Measurements from ENCODE around the gene ANAPC5.
A peak's percentile ranks its signal among the peaks of the same experiment; 100 is the strongest.
"Not testable (repeated sequence)": the region's sequence is repeated elsewhere in the genome, so short reads cannot be mapped to it uniquely, and the experiment has no call there.

The ANAPC5 gene

DNA sequence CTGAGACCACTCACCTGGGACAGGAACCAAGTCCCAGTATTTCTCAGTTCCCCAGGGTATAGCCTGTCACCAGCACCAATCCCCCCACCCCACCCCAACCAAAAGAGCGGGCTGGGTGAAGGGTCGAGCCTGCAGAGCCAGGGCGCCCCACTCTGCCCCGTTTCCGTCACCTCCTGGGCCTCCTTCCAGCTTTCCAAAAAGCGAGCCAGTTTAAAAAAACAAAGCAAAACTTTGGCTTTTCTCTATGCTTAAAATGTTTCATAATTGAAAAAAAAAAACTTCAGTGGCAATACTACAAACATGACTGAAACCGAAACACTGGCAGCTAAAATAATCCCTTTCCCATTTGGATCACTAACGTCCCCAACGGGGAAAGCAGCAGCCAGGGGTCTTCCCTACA, 63.2 kb downstream of the ANAPC5 start:
- DNase-seq (ENCODE audit: insufficient read length) (no peak), FAIRE-seq (peak; percentile 42)
- TF ChIP-seq POLR2A (IDR thresholded peaks at IDR 0.05; ENCODE audit: low read depth, low read length) (no peak), TAF1 (IDR thresholded peaks at IDR 0.05; ENCODE audit: borderline replicate concordance, low read depth, low read length) (no peak), POLR2AphosphoS5 (IDR thresholded peaks at IDR 0.05; ENCODE audit: low read depth, low read length) (no peak)

DNA sequence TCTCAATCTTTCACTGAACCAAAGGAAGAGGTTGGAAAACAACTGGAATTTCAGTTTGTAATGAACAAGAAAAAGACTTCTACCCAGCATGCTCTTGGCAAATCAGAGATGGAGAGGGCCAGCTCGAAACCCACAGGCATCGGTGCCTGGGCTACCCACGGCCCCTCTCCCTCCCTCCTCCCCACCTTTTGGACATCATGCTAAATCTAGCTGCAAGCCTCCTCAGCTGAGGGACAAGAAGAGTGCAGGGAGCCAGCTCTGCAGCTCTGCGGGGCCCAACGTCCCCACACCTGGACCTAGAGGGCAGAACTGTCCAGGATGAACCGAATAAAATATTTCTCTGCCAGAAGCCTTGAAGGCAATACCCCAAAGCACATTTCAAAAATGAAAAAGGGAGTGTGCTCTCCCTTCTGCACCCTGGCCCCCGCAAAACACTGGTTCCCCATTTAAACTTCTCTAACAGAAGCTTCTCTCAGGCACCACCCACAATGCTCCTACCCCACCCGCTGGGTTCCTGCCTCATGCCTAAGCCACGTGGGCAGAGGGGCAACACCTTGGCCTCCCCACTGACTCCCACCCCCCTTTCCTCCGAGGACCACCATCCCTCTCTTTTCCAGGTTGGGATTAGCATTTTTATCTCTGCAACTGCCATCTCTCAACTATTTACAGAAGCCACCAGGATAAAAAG, 63.9 kb downstream of the ANAPC5 start:
- no peak for TF ChIP-seq TAF1 (IDR thresholded peaks at IDR 0.05; ENCODE audit: borderline replicate concordance, low read depth, low read length)
- no peak for TF ChIP-seq POLR2AphosphoS5 (IDR thresholded peaks at IDR 0.05; ENCODE audit: low read depth, low read length)
- TF ChIP-seq POLR2A (IDR thresholded peaks at IDR 0.05; ENCODE audit: low read depth, low read length): 0 out of 2 replicates have a peak, but pooled peaks have one; percentile 3
- FAIRE-seq (no peak), DNase-seq (ENCODE audit: insufficient read length) (no peak)

DNA sequence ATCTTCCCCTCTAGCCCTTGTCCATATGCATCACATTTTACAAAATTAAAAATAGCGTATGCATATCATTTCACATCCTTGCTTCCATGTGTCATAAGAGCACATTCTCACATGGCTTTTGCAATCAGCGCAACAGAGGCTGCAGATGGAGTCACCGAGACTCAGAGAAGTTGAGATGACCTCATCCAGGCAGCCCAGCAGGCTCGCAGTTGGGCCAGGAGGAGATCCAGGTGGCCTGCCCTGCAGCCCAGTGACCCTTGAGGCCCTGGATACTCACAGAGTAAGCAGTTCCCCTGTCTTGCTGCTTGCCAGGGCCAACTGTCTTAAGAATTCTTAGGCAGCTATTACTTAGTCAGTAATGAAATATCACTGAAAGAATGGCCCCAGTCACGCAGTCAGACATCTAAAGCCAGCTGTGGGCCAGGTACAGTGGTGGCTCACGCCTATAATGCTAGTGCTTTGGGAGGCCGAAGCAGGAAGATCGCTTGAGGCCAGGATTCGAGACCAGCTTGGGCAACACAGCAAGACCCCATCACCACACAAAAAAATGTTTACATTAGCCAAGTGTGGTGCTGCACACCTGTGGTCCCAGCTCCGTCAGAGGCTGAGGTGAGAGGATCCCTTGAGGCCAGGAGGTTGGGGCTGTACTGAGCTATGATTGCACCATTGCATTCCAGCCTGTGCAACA, 64.8 kb downstream of the ANAPC5 start:
- DNase-seq (ENCODE audit: insufficient read length): no peak
- no peak for FAIRE-seq

DNA sequence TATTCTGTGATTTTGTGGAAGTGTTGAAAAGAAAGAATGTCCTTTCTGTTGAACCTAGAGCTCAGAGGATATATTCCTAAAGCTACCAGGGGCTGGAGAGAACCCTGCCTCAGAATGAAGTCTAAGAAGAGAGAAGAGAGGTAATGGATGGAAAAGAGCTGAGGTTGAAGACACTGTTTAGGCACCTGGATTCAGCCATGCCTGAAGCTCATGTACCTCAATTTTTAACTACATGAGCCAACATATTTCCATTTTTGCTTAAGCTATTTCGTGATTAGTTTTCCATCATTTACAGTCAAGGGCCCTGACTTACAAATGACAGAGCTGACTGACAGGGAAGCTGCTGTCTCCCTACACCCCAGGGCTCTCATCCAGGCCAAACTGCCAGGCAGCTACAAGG, 66.4 kb downstream of the ANAPC5 start:
- FAIRE-seq: no peak
- DNase-seq (ENCODE audit: insufficient read length): no peak
- TF ChIP-seq TAF1 (IDR thresholded peaks at IDR 0.05; ENCODE audit: borderline replicate concordance, low read depth, low read length) (no peak), POLR2A (IDR thresholded peaks at IDR 0.05; ENCODE audit: low read depth, low read length) (no peak), POLR2AphosphoS5 (IDR thresholded peaks at IDR 0.05; ENCODE audit: low read depth, low read length) (no peak)

More for the DNA sequence above, 64.8 kb downstream of the ANAPC5 start:
- no peak for TF ChIP-seq TAF1 (IDR thresholded peaks at IDR 0.05; ENCODE audit: borderline replicate concordance, low read depth, low read length)
- TF ChIP-seq POLR2A (IDR thresholded peaks at IDR 0.05; ENCODE audit: low read depth, low read length): no peak
- no peak for TF ChIP-seq POLR2AphosphoS5 (IDR thresholded peaks at IDR 0.05; ENCODE audit: low read depth, low read length)

DNA sequence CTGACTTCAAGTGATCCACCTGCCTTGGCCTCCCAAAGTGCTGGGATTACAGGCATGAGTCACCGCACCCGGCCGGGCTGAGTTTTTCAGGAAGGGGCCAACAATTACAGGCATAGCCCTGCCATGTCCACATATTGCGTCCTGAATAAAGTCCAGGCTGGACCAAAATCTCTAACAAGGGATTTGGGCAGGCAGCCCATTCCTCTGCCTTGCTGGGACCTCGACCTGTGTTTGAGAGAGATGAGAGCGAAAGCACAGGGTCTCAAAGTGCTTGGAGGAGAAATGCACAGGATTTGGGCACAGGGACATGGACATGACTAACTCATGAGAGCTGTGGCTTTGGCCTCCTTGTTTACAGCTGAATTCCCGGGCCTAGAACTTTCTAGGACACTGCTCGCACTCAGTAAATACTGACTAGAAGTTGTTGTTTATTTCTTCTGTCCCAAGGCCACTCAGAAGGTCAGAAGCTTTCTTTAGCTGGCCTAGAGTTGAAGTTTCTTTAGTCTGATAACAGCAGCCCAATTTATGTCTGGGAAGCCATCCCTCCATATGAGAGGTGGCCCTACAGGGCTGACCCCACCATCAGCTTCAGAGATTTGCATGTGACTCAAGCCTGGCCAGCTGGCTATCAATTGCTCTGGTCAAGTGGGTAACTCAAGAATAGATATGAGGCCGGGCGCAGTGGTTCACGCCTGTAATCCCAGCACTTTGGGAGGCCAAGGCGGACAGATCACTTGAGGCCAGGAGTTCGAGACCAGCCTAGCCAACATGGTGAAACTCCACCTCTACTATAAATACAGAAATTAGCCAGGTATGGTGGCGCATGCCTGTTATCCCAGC, 67.4 kb downstream of the ANAPC5 start:
- TF ChIP-seq POLR2A (IDR thresholded peaks at IDR 0.05; ENCODE audit: low read depth, low read length) (no peak), POLR2AphosphoS5 (IDR thresholded peaks at IDR 0.05; ENCODE audit: low read depth, low read length) (no peak), TAF1 (IDR thresholded peaks at IDR 0.05; ENCODE audit: borderline replicate concordance, low read depth, low read length) (no peak)
- FAIRE-seq (no peak), DNase-seq (ENCODE audit: insufficient read length) (no peak)

DNA sequence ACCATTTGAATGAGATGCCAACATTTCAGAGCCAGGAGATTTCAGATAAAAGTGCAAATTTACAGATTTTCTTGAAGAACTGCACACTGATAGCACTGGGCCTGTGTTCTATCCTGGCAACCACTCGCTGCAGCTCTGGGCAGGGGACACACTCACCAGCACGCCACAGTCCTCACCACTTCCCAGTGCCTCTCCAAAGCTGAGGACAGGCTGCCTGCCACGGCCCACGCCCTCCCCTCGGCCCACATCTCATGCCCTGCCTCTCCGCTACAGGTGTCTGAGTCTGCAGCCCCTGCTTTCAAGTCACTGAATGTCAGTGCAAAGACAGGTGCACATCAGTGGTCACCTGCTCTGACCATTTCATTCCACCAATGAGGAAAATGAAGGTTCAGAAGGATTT, 68.4 kb downstream of the ANAPC5 start:
- TF ChIP-seq TAF1 (IDR thresholded peaks at IDR 0.05; ENCODE audit: borderline replicate concordance, low read depth, low read length) (no peak), POLR2A (IDR thresholded peaks at IDR 0.05; ENCODE audit: low read depth, low read length) (no peak), POLR2AphosphoS5 (IDR thresholded peaks at IDR 0.05; ENCODE audit: low read depth, low read length) (no peak)
- DNase-seq (ENCODE audit: insufficient read length) (no peak), FAIRE-seq (no peak)

DNA sequence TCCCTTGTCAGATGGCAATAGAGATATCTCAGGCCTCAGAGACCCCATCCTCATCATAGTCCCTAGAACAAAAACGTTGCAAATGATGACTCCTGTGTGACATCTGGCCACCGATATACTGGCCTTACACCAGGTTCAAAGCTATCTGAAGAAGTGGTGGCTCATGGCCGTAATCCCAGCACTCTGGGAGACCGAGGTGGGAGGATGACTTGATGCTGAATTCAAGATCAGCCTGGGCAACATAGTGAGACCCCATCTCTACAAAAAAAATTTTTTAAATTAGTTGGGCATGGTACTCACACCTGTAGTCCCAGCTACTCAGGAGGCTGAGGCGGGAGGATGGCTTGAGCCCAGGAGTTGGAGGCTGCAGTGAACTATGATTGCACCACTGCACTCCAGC, 68.8 kb downstream of the ANAPC5 start:
- DNase-seq (ENCODE audit: insufficient read length) (no peak), FAIRE-seq (no peak)
- TF ChIP-seq POLR2AphosphoS5 (IDR thresholded peaks at IDR 0.05; ENCODE audit: low read depth, low read length): no peak
- no peak for TF ChIP-seq POLR2A (IDR thresholded peaks at IDR 0.05; ENCODE audit: low read depth, low read length)
- no peak for TF ChIP-seq TAF1 (IDR thresholded peaks at IDR 0.05; ENCODE audit: borderline replicate concordance, low read depth, low read length)

DNA sequence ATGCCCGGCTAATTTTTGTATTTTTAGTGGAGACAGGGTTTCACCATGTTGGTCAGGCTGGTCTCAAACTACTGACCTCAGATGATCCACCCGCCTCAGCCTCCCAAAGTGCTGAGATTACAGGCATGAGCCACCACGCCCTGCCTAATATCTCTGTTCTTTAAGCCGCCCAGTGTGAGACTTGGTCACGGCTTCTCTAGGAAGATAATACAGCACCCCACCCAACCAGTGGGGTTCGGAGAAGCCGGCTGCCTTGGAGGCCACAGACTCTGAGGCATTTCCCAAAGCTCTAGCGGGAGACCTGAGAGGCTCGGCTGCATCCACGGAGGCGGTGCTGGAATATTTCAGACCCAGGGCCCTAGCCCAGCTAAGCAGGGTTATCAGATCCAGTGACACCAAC, 69.3 kb downstream of the ANAPC5 start:
- not testable (repeated sequence) for DNase-seq (ENCODE audit: insufficient read length)

DNA sequence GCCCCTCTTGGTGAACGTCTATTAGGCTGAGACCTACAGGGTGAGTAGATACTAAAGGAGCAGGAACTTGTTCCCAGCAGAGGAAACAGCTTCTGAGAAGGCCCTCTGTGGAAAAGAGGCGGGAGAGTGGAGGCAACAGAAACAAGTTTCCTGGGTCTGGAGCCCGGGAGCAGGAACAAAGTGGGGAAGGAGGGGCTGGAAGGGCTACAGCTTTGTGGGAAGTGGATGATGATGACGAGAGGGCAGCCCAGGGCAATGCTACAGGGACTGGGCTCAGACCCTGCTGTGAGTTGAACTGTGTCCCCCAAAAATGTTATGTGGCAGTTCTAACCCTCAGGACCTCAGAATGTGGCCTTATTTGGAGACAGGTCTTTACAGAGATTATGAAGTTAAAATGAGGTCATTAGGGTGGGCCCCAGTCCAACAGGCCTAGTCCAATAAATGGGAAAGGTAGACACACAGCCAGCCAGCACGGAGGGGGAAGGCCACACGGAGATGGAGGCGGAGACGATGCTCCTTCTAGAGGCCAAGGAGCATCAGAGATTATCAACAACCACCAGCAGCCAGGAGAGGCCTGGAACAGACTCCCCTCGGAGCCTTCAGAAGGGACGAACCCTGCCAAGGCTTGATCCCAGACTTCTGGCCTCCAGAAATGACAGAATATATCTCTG, 70.0 kb downstream of the ANAPC5 start:
- FAIRE-seq (no peak), DNase-seq (ENCODE audit: insufficient read length) (no peak)
- TF ChIP-seq POLR2A (IDR thresholded peaks at IDR 0.05; ENCODE audit: low read depth, low read length): no peak
- no peak for TF ChIP-seq POLR2AphosphoS5 (IDR thresholded peaks at IDR 0.05; ENCODE audit: low read depth, low read length)
- TF ChIP-seq TAF1 (IDR thresholded peaks at IDR 0.05; ENCODE audit: borderline replicate concordance, low read depth, low read length): no peak

More for the DNA sequence above, 69.3 kb downstream of the ANAPC5 start:
- not testable (repeated sequence) for FAIRE-seq

DNA sequence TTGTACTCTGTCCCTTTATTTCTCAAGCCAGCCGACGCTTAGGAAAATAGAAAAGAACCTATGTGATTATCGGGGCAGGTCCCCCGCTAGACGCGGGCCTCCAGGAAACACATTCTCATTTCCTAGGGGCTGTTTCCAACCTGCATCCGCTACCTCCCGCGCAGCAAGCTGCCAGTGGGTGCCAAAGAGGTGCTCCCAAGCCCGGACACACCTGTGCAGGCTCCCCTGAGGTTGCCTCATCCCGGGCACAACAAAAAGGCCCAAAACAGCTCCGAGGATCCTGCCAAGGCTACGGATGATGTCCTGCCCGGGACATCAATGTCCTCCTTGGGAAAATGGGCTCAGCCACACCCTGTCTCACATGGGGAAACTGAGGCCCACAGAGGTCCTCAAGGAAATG, 71.1 kb downstream of the ANAPC5 start:
- DNase-seq (ENCODE audit: insufficient read length); FAIRE-seq: not testable (repeated sequence)

DNA sequence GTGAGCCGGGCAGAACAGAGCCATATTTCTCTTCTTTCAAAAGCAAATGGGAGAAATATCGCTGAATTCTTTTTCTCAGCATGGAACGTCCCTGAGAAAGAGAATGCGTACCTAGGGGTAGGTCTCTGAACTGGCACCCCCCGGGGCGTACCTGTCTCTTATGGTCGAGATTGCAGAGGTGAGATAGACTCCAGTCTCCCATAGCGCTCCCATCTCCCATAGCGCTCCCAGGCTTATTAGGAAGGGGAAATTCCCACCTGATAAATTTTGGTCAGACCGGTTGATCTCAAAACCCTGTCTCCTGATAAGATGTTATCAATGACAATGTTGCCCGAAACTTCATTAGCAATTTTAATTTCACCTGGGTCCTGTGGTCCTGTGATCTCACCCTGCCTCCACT, 71.7 kb downstream of the ANAPC5 start:
- not testable (repeated sequence) for DNase-seq (ENCODE audit: insufficient read length); FAIRE-seq

Measured in GM12892 (cell line).